IMR-90 (cell line): ENCODE results near the gene TMEM63A. TPM values are rescaled to one million over a fixed set of nuclear protein-coding genes. Genes with fewer than 3 reads are reported as not detected.
A peak's percentile ranks its signal among the peaks of the same experiment; 100 is the strongest.

Experiments used
- ATAC-seq: fragments of 200-7000 bp; cut with Tn5 transposase; 2 replicates; pipeline ENCODE4 v1.9.1; 2020; ENCODE audit warnings: low read depth, mild to moderate bottlenecking, moderate library complexity
- BruUV-seq: library from RNA; stranded (reverse); fragments of 400-500 nt; replicated peaks from 2 replicates; lab custom pipeline; 2021; lab: Mats Ljungman, UMichigan
- CTCF ChIA-PET: fragments of 300-600 bp; formaldehyde crosslinking; extraction: SDS; loops from one replicate; lab custom pipeline; 2021; ENCODE audit warnings: antibody characterized with exemption; lab: Yijun Ruan, JAX
- POLR2A ChIA-PET: fragments of 300-600 bp; sonication (Branson Sonifier 250); formaldehyde crosslinking; loops from one replicate; lab custom pipeline; 2022; ENCODE audit warnings: antibody characterized with exemption; ENCODE audit not compliant: unreplicated experiment; lab: Charles Lee
- DNase-seq: peaks from one replicate; pipeline ENCODE4 v3.0.0; 2013
- H2AFZ ChIP-seq: replicated peaks from 2 replicates; pipeline ENCODE3; 2013; ENCODE audit warnings: low read length, mild to moderate bottlenecking; ENCODE audit not compliant: poor library complexity
- H2AK5ac ChIP-seq: 2 replicates; pipeline ENCODE4 v1.6.1; 2013; ENCODE audit warnings: low read depth, low read length, inconsistent platforms
- H2AK9ac ChIP-seq: replicated peaks from 2 replicates; pipeline ENCODE3; 2013; ENCODE audit warnings: mild to moderate bottlenecking, low read depth, low read length, moderate library complexity; ENCODE audit not compliant: poor library complexity
- H2BK120ac ChIP-seq: 2 replicates; pipeline ENCODE4 v1.6.1; 2013; ENCODE audit warnings: low read depth, low read length, inconsistent platforms
- H2BK15ac ChIP-seq: 3 replicates; pipeline ENCODE4 v1.6.1; 2013; ENCODE audit warnings: low read depth, low read length, inconsistent platforms
- H2BK20ac ChIP-seq: 2 replicates; pipeline ENCODE4 v1.6.1; 2013; ENCODE audit warnings: low read depth, mild to moderate bottlenecking, inconsistent platforms, low read length, moderate library complexity
- H2BK5ac ChIP-seq: 2 replicates; pipeline ENCODE4 v1.6.1; 2013; ENCODE audit warnings: mild to moderate bottlenecking, low read depth, low read length, inconsistent platforms; ENCODE audit not compliant: poor library complexity, severe bottlenecking
- H3K14ac ChIP-seq: replicated peaks from 2 replicates; pipeline ENCODE4 v1.6.1; 2013; ENCODE audit warnings: low read depth, low read length, inconsistent platforms
- H3K18ac ChIP-seq: 2 replicates; pipeline ENCODE4 v1.6.1; 2013; ENCODE audit warnings: low read depth, low read length, control low read depth
- H3K23ac ChIP-seq: 2 replicates; pipeline ENCODE4 v1.6.1; 2013; ENCODE audit warnings: low read depth, low read length, inconsistent platforms
- H3K27ac ChIP-seq: 2 replicates; pipeline ENCODE4 v1.5.1; 2013; ENCODE audit warnings: mild to moderate bottlenecking, control low read depth, low read length; ENCODE audit not compliant: insufficient read depth
- H3K27me3 ChIP-seq: 2 replicates; pipeline ENCODE4 v1.6.1; 2013; ENCODE audit warnings: low read length; ENCODE audit not compliant: control insufficient read depth, insufficient read depth
- H3K36me3 ChIP-seq: 2 replicates; pipeline ENCODE4 v1.6.1; 2013; ENCODE audit warnings: low read length, mixed read lengths; ENCODE audit not compliant: control insufficient read depth, insufficient read depth
- H3K4ac ChIP-seq: 2 replicates; pipeline ENCODE4 v1.6.1; 2013; ENCODE audit warnings: low read depth, low read length, inconsistent platforms
- H3K4me1 ChIP-seq: 2 replicates; pipeline ENCODE4 v1.6.1; 2013; ENCODE audit warnings: low read length, mixed read lengths; ENCODE audit not compliant: control insufficient read depth, insufficient read depth
- H3K4me2 ChIP-seq: 2 replicates; pipeline ENCODE4 v1.6.1; 2013; ENCODE audit warnings: low read depth, mild to moderate bottlenecking, control low read depth, low read length, moderate library complexity
- H3K4me3 ChIP-seq: 2 replicates; pipeline ENCODE4 v1.5.1; 2013; ENCODE audit warnings: low read depth, mild to moderate bottlenecking, control low read depth, low read length, moderate library complexity; ENCODE audit not compliant: insufficient read depth
- H3K56ac ChIP-seq: 2 replicates; pipeline ENCODE4 v1.6.1; 2013; ENCODE audit warnings: low read length, inconsistent platforms; ENCODE audit not compliant: insufficient read depth; ENCODE audit errors: extremely low read depth
- H3K79me1 ChIP-seq, 2 experiments: 2 replicates each; pipeline ENCODE4 v1.6.1; 2013; ENCODE audit warnings: low read length in 2 of 2, inconsistent platforms in 1 of 2, low read depth in 1 of 2
- H3K9ac ChIP-seq: 2 replicates; pipeline ENCODE4 v1.6.1; 2013; ENCODE audit warnings: low read depth, low read length, control low read depth
- H3K9me1 ChIP-seq: 2 replicates; pipeline ENCODE4 v1.6.1; 2013; ENCODE audit warnings: low read length, inconsistent platforms; ENCODE audit not compliant: insufficient read depth
- H3K9me3 ChIP-seq: 2 replicates; pipeline ENCODE4 v1.6.1; 2013; ENCODE audit warnings: low read length; ENCODE audit not compliant: control insufficient read depth, insufficient read depth
- H4K20me1 ChIP-seq: 2 replicates; pipeline ENCODE4 v1.6.1; 2013; ENCODE audit warnings: low read length, inconsistent platforms; ENCODE audit not compliant: insufficient read depth
- H4K5ac ChIP-seq: 2 replicates; pipeline ENCODE4 v1.6.1; 2013; ENCODE audit warnings: mild to moderate bottlenecking, low read depth, low read length, control low read depth
- H4K8ac ChIP-seq, 2 experiments: 2 replicates each; pipeline ENCODE4 v1.6.1; 2013; ENCODE audit warnings: low read depth in 2 of 2, low read length in 2 of 2, control low read depth in 1 of 2, inconsistent platforms in 1 of 2
- H4K91ac ChIP-seq: 2 replicates; pipeline ENCODE4 v1.6.1; 2013; ENCODE audit warnings: low read depth, low read length, inconsistent platforms; ENCODE audit not compliant: insufficient read depth
- CHD1 ChIP-seq: IDR thresholded peaks from 2 replicates; pipeline ENCODE4 v1.6.1; 2012; ENCODE audit warnings: low read depth, low read length, improper control_type of control experiment
- FOS ChIP-seq: fragments of 150-350 bp; IDR thresholded peaks from 2 replicates; pipeline ENCODE4 v1.6.1; 2016; ENCODE audit warnings: low read depth, low read length
- NFE2L2 ChIP-seq: fragments of 150-350 bp; IDR thresholded peaks from 2 replicates; pipeline ENCODE4 v1.6.1; 2016; ENCODE audit warnings: low read depth, mild to moderate bottlenecking, low read length
- WGBS, 2 experiments: methylation state at CpG; one replicate each; pipeline versions ENCODE4 v1.1.5 to v1.1.7; 2013; ENCODE audit warnings: missing lambda C conversion rate in 2 of 2; ENCODE audit not compliant: insufficient read length in 1 of 2; ENCODE audit errors: extremely low coverage in 2 of 2; 5-methylcytosine and 5-hydroxymethylcytosine counted together
- dilution Hi-C: fragments of 300-500 bp; cut with HindIII; formaldehyde crosslinking; loops from one replicate; pipeline ENCODE4 v1.14.3; 2018; ENCODE audit warnings: low sequenced_read_pairs; ENCODE audit not compliant: unreplicated experiment
- in situ Hi-C: fragments of 300-500 bp; cut with MboI; formaldehyde crosslinking; loops from 3 replicates; pipeline ENCODE4 v1.14.3; 2019; ENCODE audit warnings: low sequenced_read_pairs, inconsistent platforms, mixed read lengths
- intact Hi-C: fragments of 100-400 bp; cut with micrococcal nuclease; formaldehyde crosslinking; loops from 2 replicates; pipeline ENCODE4 v1.10.0; 2022
- polyA plus RNA-seq, 3 experiments: library from polyadenylated mRNA; depleted of rRNA; stranded (reverse); fragments of >200 nt; gene quantifications; 2 replicates each; pipeline ENCODE4 v1.2.3, GENCODE V29; 2012; ENCODE audit warnings: low replicate concordance in 1 of 3
- total RNA-seq: library from RNA; depleted of rRNA; stranded (reverse); fragments of >200 nt; gene quantifications from 2 replicates; pipeline ENCODE4 v1.2.3, GENCODE V29; 2012
- TF ChIP-seq, protein P1 (sequence below): fragments of 150-350 bp; IDR thresholded peaks from 2 replicates; pipeline ENCODE4 v1.6.1; 2016; ENCODE audit warnings: low read depth, mild to moderate bottlenecking, low read length, moderate library complexity, borderline replicate concordance

Gene TMEM63A
- total and polyA plus RNA-seq, 2 of the 4 experiments (the other 2 are of a cell fraction), result 4.7 to 23.3 TPM

DNA sequence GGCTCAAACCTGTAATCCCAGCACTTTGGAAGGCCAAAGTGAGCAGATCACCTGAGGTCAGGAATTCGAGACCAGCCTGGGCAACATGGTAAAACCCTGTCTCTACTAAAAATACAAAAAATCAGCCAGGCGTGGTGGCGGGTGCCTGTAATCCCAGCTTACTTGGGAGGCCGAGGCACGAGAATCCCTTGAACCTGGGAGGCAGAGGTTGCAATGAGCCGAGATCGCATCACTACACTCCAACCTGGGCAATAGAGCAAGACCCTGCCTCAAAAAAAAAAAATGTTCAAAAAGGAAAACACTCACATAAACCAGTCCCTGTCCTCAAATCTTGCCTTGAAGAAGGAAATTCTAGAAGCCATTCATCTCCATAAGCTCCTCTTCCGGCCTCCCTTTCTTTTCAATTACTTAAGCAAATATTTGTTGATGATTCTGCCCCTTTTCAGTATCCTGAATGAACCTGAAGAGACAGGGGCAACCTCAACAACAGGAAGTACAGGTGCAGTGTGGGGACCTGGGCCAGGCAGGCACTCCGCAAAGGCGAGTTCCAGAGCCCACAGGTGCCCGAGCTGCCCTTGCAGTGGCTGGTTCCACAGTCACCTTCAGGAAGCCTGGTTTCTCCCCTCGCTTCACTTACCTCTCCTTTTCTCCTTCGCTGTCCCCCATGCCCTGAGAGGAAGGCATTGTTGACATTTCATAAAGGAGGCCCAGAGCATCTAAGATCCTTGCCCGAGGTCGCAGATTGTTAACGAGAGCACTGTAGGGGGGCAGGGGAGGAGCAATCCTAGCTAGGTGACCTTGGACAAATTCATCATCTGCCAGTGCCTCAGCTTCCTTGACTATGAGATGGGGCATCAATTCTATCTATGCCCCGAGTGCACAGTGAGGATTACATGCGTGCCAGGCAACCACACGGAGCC is 15.7 kb upstream of the TMEM63A start:
- Histone ChIP-seq H3K27me3 (no peaks in the 10 kb centered on the region), H4K5ac (no peak overlapping the region), H3K4me3 (no peak overlapping the region), H3K79me1 (no peaks in the 10 kb centered on the region), H2AFZ (no peak overlapping the region), H4K20me1 (no peaks in the 10 kb centered on the region), H3K27ac (no peak overlapping the region), H3K9me1 (peaks cover 3% of the 10 kb centered on the region; the same call in 1 of the 2 replicates), H3K14ac (no peak overlapping the region), H2AK5ac (no peak overlapping the region), H3K4ac (no peak overlapping the region), H3K36me3 (no peaks in the 10 kb centered on the region), H2AK9ac (peak overlapping the region; percentile 28), H3K56ac (no peak overlapping the region), H4K91ac (no peak overlapping the region), H3K4me1 (peaks cover 4% of the 10 kb centered on the region), H3K23ac (no peak overlapping the region), H3K9ac (no peak overlapping the region), H2BK5ac (no peak overlapping the region), H2BK15ac (no peak overlapping the region), H2BK120ac (no peak overlapping the region), H3K9me3 (no peaks in the 10 kb centered on the region), H2BK20ac (no peak overlapping the region), H4K8ac (no peak overlapping the region), H3K18ac (no peak overlapping the region), H3K4me2 (no peak overlapping the region)
- ChIA-PET POLR2A (no interaction called here), CTCF (no interaction called here)
- BruUV-seq, result no TSS peak
- ATAC-seq (no peak), DNase-seq (no peak)
- intact Hi-C loops, result no loop called here
- WGBS, 2 experiments, result 93% methylated on average over 7 of the region's 19 CpGs; no CpG with 5 or more reads in 1 of the 2 experiments
- TF ChIP-seq, protein P1, sequence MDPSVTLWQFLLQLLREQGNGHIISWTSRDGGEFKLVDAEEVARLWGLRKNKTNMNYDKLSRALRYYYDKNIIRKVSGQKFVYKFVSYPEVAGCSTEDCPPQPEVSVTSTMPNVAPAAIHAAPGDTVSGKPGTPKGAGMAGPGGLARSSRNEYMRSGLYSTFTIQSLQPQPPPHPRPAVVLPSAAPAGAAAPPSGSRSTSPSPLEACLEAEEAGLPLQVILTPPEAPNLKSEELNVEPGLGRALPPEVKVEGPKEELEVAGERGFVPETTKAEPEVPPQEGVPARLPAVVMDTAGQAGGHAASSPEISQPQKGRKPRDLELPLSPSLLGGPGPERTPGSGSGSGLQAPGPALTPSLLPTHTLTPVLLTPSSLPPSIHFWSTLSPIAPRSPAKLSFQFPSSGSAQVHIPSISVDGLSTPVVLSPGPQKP, result no peak
- no peak for TF ChIP-seq NFE2L2
- no peak for TF ChIP-seq FOS
- TF ChIP-seq CHD1, result no peak
- dilution Hi-C loops, result no loop called here
- in situ Hi-C loops, result no loop called here
